ENCODE results near the gene NAT10. TPM values are rescaled to one million over a fixed set of nuclear protein-coding genes. Genes with fewer than 3 reads are reported as not detected.
A peak's percentile ranks its signal among the peaks of the same experiment; 100 is the strongest.

Gene NAT10
- total and polyA plus RNA-seq, 2 experiments from 2014 or later, result 19.4 to 23.6 TPM

GRCh38 chr11:34140149-34140548 lies 34.7 kb downstream of the NAT10 start:
- no peaks in the 10 kb centered on the region for H3K27me3 ChIP-seq
- H3K36me3 ChIP-seq, result peaks cover 58% of the 10 kb centered on the region
- no peak overlapping the region for H3K27ac ChIP-seq
- H3K4me1 ChIP-seq (ENCODE audit: low read depth), result peaks cover 27% of the 10 kb centered on the region
- DNase-seq (ENCODE audit: low read depth in 1 of 2, low spot score in 1 of 2), result no peak
- no peak overlapping the region for H3K4me3 ChIP-seq
- no peak for TF ChIP-seq CTCF (IDR thresholded peaks at IDR 0.05; ENCODE audit: low read depth, low read length)
- H3K9me3 ChIP-seq (ENCODE audit: low read depth), result no peaks in the 10 kb centered on the region

- peaks cover 30% of the 10 kb centered on the region for H3K4me1 ChIP-seq (ENCODE audit: low read depth)
- TF ChIP-seq CTCF (IDR thresholded peaks at IDR 0.05; ENCODE audit: low read depth, low read length), result no peak
Observed at GRCh38 chr11:34143048-34143447, 37.6 kb downstream of the NAT10 start.

GRCh38 chr11:34145073-34145472 lies 39.6 kb downstream of the NAT10 start:
- Histone ChIP-seq H3K4me1 (ENCODE audit: low read depth) (peaks cover 46% of the 10 kb centered on the region), H3K9me3 (ENCODE audit: low read depth) (no peaks in the 10 kb centered on the region), H3K4me3 (no peak overlapping the region), H3K27ac (peak overlapping the region; percentile 65), H3K36me3 (peaks cover 29% of the 10 kb centered on the region), H3K27me3 (no peaks in the 10 kb centered on the region)
- TF ChIP-seq CTCF (IDR thresholded peaks at IDR 0.05; ENCODE audit: low read depth, low read length), result no peak
- DNase-seq (ENCODE audit: low read depth in 1 of 2, low spot score in 1 of 2), result peak in 1 of 2 donors; percentile 20

More at GRCh38 chr11:34143048-34143447, 37.6 kb downstream of the NAT10 start:
- DNase-seq (ENCODE audit: low read depth in 1 of 2, low spot score in 1 of 2), result peak in 1 of 2 donors; percentile 38
- Histone ChIP-seq H3K4me3 (no peak overlapping the region), H3K27me3 (no peaks in the 10 kb centered on the region), H3K36me3 (peaks cover 48% of the 10 kb centered on the region), H3K27ac (peak overlapping the region; percentile 65), H3K9me3 (ENCODE audit: low read depth) (no peaks in the 10 kb centered on the region)

- Histone ChIP-seq H3K4me3 (no peak overlapping the region), H3K4me1 (ENCODE audit: low read depth) (peaks cover 46% of the 10 kb centered on the region), H3K27ac (peak overlapping the region; percentile 65), H3K27me3 (no peaks in the 10 kb centered on the region), H3K9me3 (ENCODE audit: low read depth) (no peaks in the 10 kb centered on the region), H3K36me3 (peaks cover 24% of the 10 kb centered on the region)
- no peak for DNase-seq (ENCODE audit: low read depth in 1 of 2, low spot score in 1 of 2)
- TF ChIP-seq CTCF (IDR thresholded peaks at IDR 0.05; ENCODE audit: low read depth, low read length), result no peak
Observed at GRCh38 chr11:34145847-34146381, 40.5 kb downstream of the NAT10 start.

- no peak overlapping the region for H3K27ac ChIP-seq
- peaks cover 23% of the 10 kb centered on the region for H3K36me3 ChIP-seq
- no peaks in the 10 kb centered on the region for H3K27me3 ChIP-seq
- TF ChIP-seq CTCF (IDR thresholded peaks at IDR 0.05; ENCODE audit: low read depth, low read length), result no peak
- H3K4me1 ChIP-seq (ENCODE audit: low read depth), result peaks cover 46% of the 10 kb centered on the region
- no peak for DNase-seq (ENCODE audit: low read depth in 1 of 2, low spot score in 1 of 2)
- H3K9me3 ChIP-seq (ENCODE audit: low read depth), result no peaks in the 10 kb centered on the region
- no peak overlapping the region for H3K4me3 ChIP-seq
Observed at GRCh38 chr11:34146411-34146810, 41.0 kb downstream of the NAT10 start.

Measured in cardiac muscle cell (in vitro differentiated cells and primary cell).